Middle frontal gyrus (tissue), 1 donor: Measurements from ENCODE around the gene CPM.
"Not testable (repeated sequence)": the region's sequence is repeated elsewhere in the genome, so short reads cannot be mapped to it uniquely, and the experiment has no call there.

ENCODE experiments used
- DNase-seq: peaks from one replicate; pipeline ENCODE4 v3.0.0-alpha.2; 2015; ENCODE audit warnings: low spot score; ENCODE audit errors: extremely low spot score

The CPM gene

DNA sequence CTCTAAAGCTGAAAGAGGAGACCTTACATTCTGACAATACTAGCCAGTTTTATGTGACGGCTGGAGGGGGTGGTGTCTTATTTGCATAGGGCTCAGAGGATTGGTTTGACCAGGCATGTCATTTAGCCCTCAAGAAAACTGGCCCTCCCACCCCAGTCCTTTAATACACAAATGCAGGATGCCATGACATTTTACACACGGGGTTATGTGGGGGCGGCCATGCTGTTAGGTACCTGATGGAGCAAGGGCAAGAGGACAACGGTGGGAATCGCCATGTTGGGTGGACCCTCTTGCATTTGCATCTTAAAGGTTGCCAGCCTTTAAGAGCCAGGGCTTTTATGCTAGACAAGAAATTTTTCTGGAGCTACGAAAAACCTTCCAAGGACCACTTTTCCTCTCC lies 101.7 kb downstream of the CPM start:
- DNase-seq = no peak

DNA sequence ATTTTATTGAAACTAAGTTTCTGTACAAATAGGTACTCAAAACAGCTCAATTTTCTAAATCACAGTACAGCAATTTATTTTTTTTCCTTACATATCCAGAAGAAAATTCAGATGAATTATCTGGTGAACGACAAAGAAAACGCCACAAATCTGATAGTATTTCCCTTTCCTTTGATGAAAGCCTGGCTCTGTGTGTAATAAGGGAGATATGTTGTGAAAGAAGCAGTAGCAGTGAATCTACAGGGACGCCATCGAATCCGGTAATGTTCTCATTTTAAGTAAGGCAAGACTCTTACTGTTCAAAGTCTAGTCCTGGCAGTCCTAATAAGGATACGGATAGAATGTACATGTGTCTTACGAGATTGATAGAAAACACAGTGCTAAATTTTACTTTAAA lies 104.3 kb downstream of the CPM start:
- no peak for DNase-seq

DNA sequence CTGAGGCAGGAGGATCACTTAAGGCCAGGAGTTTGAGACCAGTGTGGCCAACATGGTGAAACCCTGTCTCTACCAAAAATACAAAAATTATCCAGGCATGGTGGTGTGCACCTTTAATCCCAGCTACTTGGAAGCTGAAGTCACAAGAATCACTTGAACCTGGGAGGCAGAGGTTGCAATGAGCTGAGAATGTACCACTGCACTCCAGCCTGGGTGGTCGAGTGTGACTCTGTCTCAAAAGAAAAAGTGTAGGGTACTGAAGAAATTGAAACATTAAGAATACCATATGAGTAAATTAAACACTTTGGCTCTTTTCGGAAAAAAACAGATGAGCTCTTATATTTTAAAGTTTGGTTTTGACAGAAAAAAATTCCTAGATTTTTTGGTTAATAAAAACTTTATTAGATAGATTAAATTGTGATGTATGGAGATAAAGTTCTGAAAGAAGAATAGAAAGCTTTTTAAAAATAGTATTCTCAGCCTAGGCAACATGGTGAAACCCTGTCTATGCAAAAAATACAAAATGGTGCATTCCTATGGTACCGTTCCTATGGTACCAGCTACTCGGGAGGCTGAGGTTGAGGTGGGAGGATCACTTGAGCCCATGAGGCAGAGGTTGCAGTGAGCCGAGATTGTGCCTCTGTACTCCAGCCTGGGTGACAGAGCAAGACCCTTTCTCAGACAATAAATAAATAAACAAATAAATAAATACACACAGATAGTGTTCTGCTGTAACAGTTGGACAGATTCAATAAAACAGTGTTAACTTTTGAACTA lies 104.9 kb downstream of the CPM start:
- DNase-seq = no peak

DNA sequence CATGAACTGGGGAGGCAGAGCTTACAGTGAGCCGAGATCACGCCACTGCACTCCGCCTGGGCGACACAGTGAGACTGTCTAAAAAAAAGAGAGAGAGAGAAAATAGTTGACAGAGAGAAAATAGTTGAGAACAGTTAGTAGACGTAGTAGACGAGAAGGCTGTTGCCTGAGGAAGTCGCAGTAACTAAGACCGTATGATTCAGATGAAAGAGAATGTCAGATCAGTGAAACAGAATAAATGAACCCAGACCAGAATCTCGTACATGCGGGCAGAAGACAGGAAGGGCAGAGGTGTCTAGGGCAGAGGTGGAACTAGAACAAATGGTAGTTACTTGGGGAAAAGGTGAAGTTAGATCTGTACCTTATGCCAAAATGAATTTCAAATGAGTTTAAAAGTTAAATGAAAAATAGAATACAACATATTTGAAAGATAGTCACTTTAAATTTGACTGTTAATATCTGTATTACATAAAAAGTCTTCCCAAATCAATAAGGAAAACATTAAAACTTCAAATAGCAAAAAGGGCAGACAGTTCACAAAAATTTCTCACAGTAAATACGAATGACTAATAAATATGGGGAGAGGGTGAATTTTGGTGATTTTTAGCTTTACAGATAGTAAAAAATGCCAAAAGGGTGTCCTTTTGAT lies 107.3 kb downstream of the CPM start:
- no peak for DNase-seq

DNA sequence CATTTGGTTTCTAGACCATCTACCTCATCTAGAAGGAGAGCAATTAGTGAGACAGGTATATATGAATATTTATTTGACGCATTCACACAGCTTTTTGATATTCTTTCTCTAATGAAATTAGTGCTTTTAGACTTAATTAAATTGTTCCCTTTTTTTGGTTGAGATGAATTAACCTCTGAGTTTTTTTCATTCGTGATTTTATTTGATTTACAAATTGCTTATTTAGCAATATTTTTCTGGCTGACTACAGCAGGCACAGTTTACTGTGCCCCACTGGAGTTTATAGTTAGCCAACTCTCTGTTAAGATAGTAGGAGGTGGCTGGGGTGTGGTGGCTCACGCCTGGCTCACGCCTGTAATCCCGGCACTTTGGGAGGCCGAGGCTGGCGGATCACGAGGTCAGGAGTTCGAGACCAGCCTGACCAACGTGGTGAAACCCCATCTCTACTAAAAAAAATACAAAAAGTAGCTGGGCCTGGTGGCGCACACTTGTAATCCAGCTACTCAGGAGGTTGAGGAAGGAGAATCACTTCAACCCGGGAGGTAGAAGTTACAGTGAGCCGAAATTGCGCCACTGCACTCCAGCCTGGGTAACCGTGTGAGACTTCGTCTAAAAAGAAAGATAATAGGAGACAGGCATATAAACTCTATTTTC lies 108.2 kb downstream of the CPM start:
- no peak for DNase-seq

DNA sequence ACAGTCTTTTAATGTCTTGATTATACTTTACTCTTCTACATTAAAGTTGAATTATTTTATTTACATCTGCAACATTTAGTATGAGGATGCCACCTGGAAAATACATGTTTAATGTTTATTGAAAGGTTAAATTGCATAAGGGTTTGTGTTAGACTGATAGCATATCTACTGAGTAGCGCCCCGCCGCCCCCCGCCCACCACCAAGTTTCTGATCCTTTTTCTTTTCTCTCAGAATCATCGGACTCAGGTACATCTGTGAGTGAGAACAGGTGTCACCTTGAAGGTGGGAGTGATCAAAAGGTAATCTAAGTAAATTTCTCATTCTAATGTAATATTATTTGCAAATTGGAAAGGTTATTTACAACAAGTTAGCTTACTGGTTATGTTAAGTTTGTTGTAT lies 108.8 kb downstream of the CPM start:
- no peak for DNase-seq

DNA sequence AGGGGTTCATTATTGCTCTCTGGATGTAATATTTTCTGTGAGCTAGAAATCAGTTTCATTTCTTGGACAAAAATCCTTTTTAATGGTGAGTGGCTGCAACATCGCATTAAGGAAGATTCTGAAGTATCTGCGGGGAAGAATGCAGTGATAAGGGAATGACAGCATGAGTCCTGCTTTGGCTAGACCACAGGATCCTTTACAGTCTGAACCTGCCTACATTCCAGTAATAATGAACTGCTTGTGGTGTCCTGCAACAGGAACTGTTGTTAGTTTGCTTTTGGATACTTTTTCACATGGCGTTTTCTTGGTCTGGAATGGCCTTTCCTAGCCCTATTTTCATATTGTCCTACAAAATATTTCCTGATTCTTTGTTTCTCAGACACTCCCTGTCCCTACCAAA lies 109.3 kb downstream of the CPM start:
- no peak for DNase-seq

DNA sequence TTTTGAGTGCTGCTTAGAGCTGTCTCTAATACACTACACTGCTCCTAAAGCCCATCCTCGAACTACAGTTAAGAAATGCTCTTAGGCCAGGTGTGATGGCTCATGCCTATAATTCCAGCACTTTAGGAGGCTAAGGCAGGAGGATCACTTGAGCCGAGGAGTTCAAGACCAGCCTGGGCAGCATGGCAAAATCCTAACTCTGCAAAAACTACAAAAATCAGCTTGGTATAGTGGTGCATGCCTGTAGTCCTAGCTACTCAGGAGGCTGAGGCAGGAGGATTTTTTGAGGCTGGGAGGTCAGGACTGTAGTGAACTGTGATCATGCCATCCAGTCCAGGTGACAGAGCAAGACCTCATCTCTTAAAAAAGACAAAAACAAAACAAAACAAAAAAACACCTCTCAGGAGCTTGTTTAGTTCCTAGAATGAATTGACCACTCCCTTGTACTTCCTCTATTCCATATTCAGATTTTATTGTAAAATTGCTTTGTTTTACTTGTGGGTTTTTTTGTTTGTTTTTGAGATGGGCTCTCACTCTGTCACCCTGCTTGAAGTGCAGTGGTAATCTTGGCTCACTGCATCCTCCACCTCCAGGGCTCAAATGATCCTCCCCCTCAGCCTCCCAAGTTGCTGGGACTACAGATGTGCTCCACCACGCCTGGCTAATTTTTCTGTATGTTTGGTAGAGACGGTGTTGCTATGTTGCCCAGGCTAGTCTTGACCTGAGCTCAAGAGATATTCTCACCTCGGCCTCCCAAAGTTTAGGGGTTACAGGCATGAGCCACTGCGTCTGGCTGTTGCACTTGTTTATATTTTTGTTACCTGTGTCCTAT lies 111.4 kb downstream of the CPM start:
- no peak for DNase-seq

DNA sequence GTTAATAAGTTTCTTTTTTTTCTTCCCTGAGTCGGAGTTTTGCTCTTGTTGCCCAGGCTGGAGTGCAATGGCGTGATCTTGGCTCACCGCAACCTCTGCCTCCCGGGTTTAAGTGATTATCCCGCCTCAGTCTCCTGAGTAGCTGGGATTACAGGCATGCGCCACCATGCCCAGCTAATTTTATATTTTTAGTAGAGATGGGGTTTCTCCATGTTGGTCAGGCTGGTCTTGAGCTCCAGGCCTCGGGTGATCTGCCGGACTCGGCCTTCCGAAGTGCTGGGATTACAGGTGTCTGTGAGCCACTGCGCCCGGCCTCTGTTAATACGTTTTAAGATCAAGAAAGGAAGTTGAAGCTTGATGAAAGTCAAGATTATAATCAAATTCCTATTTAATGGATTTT lies 113.5 kb downstream of the CPM start:
- not testable (repeated sequence) for DNase-seq

DNA sequence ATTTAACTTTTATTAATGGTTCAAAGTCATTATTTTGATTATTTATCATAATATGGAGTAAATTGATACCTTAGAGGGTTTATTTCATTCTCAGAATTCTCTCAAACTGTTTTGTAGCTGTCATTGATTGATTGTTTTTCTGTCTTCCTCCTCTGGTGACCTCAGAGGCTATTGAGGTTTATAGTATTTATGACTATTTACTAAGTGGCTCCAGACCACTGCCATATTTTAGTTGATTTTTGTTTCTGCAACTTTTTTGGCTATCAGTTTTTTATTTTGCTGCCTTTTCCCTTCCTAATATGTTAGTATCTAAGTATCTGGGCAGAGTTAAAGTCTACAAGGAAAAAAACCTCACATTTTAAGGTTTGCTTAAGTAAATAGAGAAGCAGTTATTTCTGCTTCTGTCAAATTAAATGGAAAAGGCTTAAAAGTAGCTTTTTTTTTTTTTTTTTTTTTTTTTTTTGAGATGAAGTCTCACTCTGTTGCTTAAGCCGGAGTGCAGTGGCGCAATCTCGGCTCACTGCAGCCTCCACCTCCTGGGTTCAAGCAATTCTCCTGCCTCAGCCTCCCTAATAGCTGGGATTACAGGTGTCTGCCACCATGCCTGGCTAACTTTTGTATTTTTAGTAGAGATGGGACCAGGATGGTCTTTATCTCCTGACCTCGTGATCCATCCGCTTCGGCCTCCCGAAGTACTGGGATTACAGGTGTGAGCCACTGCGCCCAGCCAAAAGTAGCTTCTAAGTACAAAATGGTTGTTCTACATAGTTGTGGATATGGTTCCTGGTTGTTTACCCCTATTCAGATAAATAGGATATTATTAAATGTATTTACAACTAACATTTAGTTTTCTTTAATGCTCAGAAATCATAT lies 116.8 kb downstream of the CPM start:
- DNase-seq = no peak

DNA sequence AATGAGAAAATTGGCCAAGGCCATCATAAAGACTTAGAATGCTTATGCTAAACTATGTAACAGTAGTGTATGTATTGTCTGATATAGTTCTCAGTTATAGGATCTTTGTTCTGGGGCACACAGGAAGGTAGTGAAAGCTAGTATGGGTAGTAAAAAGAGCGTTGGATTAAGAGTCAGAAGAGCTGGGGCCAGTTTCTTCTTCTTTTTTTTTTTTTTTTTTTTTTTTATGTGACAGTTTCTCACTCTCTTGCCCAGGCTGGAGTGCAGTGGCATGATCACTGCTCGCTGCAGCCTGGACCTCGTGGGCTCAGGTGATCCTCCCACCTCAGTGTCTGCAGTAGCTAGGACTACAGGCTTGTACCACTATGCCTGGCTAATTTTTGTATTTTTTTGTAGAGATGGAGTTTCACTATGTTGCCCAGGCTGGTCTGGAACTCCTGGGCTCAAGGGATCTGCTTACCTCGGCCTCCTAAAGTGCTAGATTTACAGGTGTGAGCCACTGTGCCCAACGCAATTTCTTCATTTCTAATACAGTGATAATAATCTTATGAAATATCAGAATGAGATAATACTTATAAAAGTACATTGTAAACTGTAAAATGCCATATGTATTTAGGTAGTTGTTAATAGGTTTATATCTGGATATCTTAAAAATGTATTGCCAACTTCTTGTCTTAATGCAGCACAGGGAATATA lies 117.6 kb downstream of the CPM start:
- DNase-seq = no peak

DNA sequence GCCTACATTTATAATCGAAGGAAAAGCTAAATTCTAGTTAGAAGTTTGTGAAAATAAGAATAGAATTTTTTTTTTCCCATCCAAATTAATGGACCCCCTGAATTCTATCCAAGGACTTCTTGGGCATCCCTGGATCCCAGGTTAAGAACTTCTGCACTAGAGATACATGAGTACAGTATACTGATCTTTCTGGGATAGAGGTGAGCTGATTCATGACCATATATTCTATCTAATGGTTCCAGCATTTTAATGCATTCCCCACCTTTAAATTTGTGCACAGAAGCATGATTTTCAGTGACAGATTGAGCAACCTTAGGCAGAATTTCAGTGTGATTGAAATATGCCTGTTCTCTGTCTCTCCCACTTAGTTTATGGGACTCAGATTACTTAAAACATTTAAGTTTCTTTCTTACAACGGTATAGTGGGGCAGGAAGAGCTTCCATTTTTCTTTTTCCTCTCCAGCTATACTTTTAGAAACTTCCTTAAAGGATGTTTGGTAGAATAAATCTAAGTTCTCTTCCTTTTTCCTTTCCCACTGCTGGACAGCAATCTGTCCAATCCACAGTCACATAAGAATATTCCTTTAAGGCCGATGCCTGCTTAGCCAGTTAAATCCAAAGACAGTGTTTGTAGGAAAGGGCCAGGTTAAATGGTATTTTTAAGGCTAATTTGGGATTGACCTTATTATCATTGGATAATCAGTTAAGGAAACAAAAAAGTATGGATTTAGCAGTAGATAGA lies 118.3 kb downstream of the CPM start:
- no peak for DNase-seq

DNA sequence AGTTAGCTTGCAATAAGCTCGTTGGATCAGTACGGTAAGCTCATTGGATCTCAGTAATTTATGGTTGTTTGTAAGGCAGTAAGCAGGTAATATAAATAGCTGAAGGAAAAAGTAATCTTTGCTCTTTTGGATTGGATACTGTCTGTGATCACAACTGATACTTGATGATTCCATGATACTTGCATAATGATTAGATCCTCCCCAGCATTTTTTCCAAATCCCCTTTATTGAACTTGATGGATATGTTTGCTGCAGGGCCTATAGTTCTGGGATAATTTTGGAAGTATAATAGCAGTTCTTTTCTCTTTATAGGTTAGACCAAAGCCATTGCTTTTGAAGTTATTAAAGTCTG lies 119.8 kb downstream of the CPM start:
- no peak for DNase-seq

DNA sequence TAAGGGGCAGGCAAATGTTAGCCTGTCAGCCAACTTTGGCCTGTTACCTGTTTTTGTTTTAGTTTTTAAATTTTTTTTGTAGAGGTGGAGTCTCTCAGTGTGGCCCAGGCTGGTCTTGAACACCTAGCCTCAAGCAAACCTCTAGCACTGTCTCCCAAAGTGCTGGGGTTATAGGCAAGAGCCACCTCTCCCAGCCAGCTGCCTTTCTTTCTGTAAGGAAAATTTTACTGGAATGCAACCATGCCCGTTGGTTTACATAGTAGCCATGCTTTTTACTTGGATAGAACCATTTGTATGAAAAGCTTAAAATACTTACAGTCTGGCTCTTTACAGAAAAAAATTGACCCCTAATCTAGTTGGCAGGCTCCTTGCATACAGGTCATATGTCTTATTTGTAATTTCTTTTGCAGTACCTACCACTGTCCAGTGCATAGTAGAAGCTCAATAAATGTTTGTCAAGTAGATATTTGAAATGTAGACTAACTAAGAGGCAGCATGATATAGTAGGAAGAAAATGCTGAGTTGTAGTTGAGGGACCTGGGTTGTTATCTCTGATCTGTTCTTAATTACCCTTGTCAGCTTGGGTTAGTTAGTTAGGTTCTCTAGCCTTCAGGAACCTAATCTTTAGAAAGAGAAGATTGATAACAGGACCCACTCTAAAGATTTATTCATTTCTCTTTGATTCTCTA lies 120.3 kb downstream of the CPM start:
- no peak for DNase-seq

DNA sequence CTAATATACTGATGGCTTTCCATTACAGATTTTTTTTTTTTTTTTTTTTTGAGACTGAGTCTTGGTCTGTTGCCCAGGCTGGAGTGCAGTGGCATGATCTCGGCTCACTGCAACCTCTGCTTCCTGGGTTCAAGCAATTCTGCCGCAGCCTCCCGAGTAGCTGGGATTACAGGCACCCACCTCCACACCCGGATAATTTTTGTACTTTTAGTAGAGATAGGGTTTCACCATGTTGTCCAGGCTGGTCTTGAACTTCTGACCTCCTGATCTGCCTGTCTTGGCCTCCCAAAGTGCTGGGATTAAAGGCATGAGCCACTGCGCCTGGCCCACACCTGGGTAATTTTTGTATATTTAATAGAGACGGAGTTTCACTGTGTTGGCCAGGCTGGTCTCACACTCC lies 121.4 kb downstream of the CPM start:
- DNase-seq = not testable (repeated sequence)

DNA sequence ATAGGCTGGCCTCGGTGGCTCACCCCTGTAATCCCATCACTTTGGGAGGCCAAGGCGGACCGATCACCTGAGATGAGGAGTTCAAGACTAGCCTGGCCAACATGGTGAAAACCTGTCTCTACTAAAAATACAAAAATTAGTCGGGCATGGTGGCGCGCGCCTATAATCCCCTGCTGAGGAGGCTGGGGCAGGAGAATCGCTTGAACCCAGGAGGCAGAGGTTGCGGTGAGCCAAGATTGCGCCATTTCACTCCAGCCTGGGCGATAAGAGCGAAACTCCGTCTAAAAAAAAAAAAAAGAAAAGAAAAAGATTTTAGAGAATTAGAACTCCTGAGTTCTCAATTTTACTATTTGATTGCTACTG lies 123.0 kb downstream of the CPM start:
- not testable (repeated sequence) for DNase-seq

DNA sequence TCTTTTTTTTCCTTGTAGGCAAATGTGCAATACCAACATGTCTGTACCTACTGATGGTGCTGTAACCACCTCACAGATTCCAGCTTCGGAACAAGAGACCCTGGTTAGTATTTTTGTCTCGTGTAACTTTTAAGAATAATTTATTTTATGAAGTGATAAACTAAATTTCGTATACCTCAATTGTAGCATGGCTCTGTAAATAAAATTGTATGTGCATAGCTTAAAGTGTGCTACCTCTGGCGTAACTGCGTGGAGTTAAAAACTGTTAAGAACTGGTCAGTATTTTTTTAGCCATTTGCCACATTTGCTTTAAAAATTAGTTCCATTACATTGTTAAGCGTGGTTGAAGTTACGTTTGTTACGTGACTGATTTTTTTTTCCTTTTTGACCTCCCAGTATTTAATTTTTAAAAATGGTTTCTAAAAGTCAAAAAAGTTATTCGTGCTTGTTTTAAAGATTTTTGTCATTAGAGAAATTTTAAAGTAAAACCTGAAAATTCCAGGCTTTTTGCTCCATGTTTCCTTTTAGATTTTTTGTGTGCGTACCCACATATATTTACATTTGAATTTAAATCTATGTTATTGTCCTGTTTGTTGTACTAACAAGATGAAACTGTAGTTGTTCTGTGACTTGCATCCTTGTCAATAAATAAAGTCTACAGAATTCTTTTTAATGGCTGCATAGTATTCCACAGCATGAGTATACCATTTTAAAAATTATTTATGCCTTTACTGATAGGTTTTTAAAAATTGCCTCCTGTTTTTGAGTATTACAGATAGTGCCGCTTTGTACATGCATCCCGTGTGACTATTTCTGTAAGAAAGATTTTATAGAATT lies 123.6 kb downstream of the CPM start:
- DNase-seq = no peak
